HepG2 (cell line): Measurements from ENCODE around the gene MRPS2. TPM values are rescaled to one million over a fixed set of nuclear protein-coding genes. Genes with fewer than 3 reads are reported as not detected.

Experiments
- CBX1 ChIP-seq: IDR thresholded peaks from one replicate; pipeline ENCODE4 v1.6.1; 2016; ENCODE audit warnings: antibody characterized with exemption, low read depth
- CC2D1A ChIP-seq: sonication (generic); formaldehyde crosslinking; IDR thresholded peaks from 2 replicates; pipeline ENCODE4 v1.8.1; 2023; ENCODE audit warnings: mild to moderate bottlenecking, missing genetic modification reagents
- CHD2 ChIP-seq: IDR thresholded peaks from 2 replicates; pipeline ENCODE4 v1.6.1; 2011; ENCODE audit warnings: low read depth, low read length, improper control_type of control experiment
- HDAC6 ChIP-seq: fragments of 200-600 bp; sonication (generic); IDR thresholded peaks from 2 replicates; pipeline ENCODE4 v1.7.0; 2017; ENCODE audit warnings: mild to moderate bottlenecking, antibody characterized with exemption, low read length, low read depth
- HNRNPH1 ChIP-seq: fragments of 200-400 bp; formaldehyde crosslinking; optimal IDR thresholded peaks from 2 replicates; pipeline ENCODE3; 2017; ENCODE audit warnings: mild to moderate bottlenecking, low read depth, low read length
- JUNB ChIP-seq: sonication (generic); formaldehyde crosslinking; IDR thresholded peaks from 2 replicates; pipeline ENCODE4 v1.8.0; 2022; ENCODE audit warnings: missing genetic modification reagents, mild to moderate bottlenecking, borderline replicate concordance
- MTF1 ChIP-seq: sonication (generic); formaldehyde crosslinking; IDR thresholded peaks from 2 replicates; pipeline ENCODE4 v1.5.0; 2020; ENCODE audit warnings: missing genetic modification reagents
- SMC3 ChIP-seq: IDR thresholded peaks from 2 replicates; pipeline ENCODE4 v1.6.1; 2011; ENCODE audit warnings: low read length, improper control_type of control experiment
- TBX3 ChIP-seq: fragments of 450-650 bp; IDR thresholded peaks from 2 replicates; pipeline ENCODE4 v1.6.1; 2017; ENCODE audit warnings: antibody characterized with exemption, mild to moderate bottlenecking, inconsistent platforms, borderline replicate concordance
- ZFP82 ChIP-seq: sonication (generic); formaldehyde crosslinking; IDR thresholded peaks from 2 replicates; pipeline ENCODE4 v1.5.1; 2020; ENCODE audit warnings: mild to moderate bottlenecking, missing genetic modification reagents, borderline replicate concordance
- ZNF20 ChIP-seq: sonication (generic); formaldehyde crosslinking; IDR thresholded peaks from 2 replicates; pipeline ENCODE4 v1.4.0; 2020; ENCODE audit warnings: mild to moderate bottlenecking, moderate library complexity, missing genetic modification reagents
- ZNF335 ChIP-seq: sonication (generic); formaldehyde crosslinking; IDR thresholded peaks from 2 replicates; pipeline ENCODE4 v1.4.0; 2020; ENCODE audit warnings: missing genetic modification reagents
- ZNF441 ChIP-seq: sonication (generic); formaldehyde crosslinking; IDR thresholded peaks from 2 replicates; pipeline ENCODE4 v1.7.0; 2021; ENCODE audit warnings: missing genetic modification reagents, borderline replicate concordance
- ZNF562 ChIP-seq: sonication (generic); formaldehyde crosslinking; IDR thresholded peaks from 2 replicates; pipeline ENCODE4 v1.8.0; 2022; ENCODE audit warnings: missing genetic modification reagents, borderline replicate concordance
- ZNF772 ChIP-seq: sonication (generic); formaldehyde crosslinking; IDR thresholded peaks from 2 replicates; pipeline ENCODE4 v1.5.0; 2020; ENCODE audit warnings: mild to moderate bottlenecking, missing genetic modification reagents
- ZNF775 ChIP-seq: sonication (generic); formaldehyde crosslinking; IDR thresholded peaks from 2 replicates; pipeline ENCODE4 v1.4.0; 2020; ENCODE audit warnings: missing genetic modification reagents, mild to moderate bottlenecking, moderate library complexity, borderline replicate concordance
- ZNF883 ChIP-seq: sonication (generic); formaldehyde crosslinking; IDR thresholded peaks from 2 replicates; pipeline ENCODE4 v1.5.1; 2020; ENCODE audit warnings: mild to moderate bottlenecking, missing genetic modification reagents; ENCODE audit errors: not compliant biosample characterization
- polyA plus RNA-seq, 8 experiments: library from polyadenylated mRNA; depleted of rRNA in 3 of 8; stranded (reverse) in 7 of 8; unstranded in 1 of 8; fragments of >200 nt; fragmentation: Illumina TruSeq in 4 of 8; extraction: Trizol in 4 of 8; gene quantifications; 2 replicates each; pipeline versions ENCODE4 v1.2.1 to v1.2.3, GENCODE V29; 2011 to 2016; ENCODE audit warnings: low read depth in 4 of 8, missing spikeins in 1 of 8, mixed read lengths in 1 of 8; ENCODE audit not compliant: insufficient read depth in 1 of 8
- total RNA-seq, 5 experiments: library from RNA; depleted of rRNA; stranded (reverse); fragments of >200 nt; fragmentation: Illumina TruSeq; extraction: Trizol; gene quantifications; 2 replicates each; pipeline ENCODE4 v1.2.3, GENCODE V29; 2016; ENCODE audit warnings: low read depth in 1 of 5
- TF ChIP-seq, protein P1 (sequence below): sonication (generic); formaldehyde crosslinking; IDR thresholded peaks from 2 replicates; pipeline ENCODE4 v1.4.0; 2020; ENCODE audit warnings: missing genetic modification reagents, borderline replicate concordance
- TF ChIP-seq, protein P2 (sequence below): sonication (generic); formaldehyde crosslinking; IDR thresholded peaks from 2 replicates; pipeline ENCODE4 v1.4.0; 2020; ENCODE audit warnings: missing genetic modification reagents, mild to moderate bottlenecking, borderline replicate concordance
- TF ChIP-seq, protein P3 (sequence below): sonication (generic); formaldehyde crosslinking; IDR thresholded peaks from 2 replicates; pipeline ENCODE4 v1.8.0; 2022; ENCODE audit warnings: mild to moderate bottlenecking, missing genetic modification reagents, moderate library complexity
- TF ChIP-seq, protein P4 (sequence below): sonication (generic); formaldehyde crosslinking; IDR thresholded peaks from 2 replicates; pipeline ENCODE4 v1.4.0; 2020; ENCODE audit warnings: missing genetic modification reagents

MRPS2 gene
- total and polyA plus RNA-seq, 2 of the 13 experiments (the other 11 are each of a cell fraction or from before 2014, with no cell fraction given), result 44.4 to 86.7 TPM

DNA sequence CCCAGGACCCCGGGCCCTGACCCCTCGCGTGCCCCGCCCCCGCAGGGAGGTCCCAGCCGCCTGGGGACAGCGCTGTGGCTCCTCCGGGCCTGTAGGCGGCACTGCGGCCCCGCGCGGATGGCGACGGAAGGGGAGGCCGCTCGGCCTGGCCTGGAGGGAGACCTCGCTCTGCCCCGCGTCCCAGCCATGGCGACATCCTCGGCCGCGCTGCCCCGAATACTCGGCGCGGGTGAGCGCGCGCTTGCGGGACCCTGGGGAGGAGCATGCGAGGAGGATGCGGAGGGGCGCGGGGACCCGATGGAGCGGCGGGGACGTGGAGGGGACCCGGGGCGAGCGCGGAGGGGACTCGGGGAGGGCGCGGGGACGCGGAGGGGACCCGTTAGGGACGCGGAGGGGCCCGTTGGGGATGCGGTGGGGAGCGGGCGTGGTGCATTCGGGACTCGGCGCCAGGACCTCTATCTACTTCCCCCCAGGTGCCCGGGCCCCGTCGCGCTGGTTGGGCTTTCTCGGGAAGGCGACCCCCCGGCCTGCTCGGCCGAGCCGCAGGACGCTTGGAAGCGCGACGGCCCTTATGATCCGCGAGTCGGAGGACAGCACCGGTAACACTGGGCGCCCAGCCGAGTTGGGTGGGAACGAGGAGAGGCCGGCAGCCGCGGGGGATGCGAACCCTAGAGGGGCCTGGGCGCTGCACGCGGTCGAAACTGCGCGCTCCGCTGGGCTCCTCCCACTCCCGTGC is at the start of gene MRPS2 (continued):
- TF ChIP-seq, protein P1, sequence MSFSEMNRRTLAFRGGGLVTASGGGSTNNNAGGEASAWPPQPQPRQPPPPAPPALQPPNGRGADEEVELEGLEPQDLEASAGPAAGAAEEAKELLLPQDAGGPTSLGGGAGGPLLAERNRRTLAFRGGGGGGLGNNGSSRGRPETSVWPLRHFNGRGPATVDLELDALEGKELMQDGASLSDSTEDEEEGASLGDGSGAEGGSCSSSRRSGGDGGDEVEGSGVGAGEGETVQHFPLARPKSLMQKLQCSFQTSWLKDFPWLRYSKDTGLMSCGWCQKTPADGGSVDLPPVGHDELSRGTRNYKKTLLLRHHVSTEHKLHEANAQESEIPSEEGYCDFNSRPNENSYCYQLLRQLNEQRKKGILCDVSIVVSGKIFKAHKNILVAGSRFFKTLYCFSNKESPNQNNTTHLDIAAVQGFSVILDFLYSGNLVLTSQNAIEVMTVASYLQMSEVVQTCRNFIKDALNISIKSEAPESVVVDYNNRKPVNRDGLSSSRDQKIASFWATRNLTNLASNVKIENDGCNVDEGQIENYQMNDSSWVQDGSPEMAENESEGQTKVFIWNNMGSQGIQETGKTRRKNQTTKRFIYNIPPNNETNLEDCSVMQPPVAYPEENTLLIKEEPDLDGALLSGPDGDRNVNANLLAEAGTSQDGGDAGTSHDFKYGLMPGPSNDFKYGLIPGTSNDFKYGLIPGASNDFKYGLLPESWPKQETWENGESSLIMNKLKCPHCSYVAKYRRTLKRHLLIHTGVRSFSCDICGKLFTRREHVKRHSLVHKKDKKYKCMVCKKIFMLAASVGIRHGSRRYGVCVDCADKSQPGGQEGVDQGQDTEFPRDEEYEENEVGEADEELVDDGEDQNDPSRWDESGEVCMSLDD, result no peak
- TF ChIP-seq JUNB (CRISPR knock-in tag) (no peak), ZNF441 (peak; percentile 8; the same call in 1 of the 2 replicates), ZNF20 (CRISPR knock-in tag) (no peak), TBX3 (no peak), MTF1 (CRISPR knock-in tag) (no peak; the same call in 1 of the 2 replicates), ZNF775 (CRISPR knock-in tag) (no peak), CC2D1A (no peak), HDAC6 (no peak), CBX1 (peak; percentile 51), ZNF883 (peak; percentile 73), ZNF335 (0 out of 2 replicates have a peak, but pooled peaks have one; percentile 18), ZNF772 (CRISPR knock-in tag) (peak; percentile 51; the same call in 1 of the 2 replicates), ZFP82 (CRISPR knock-in tag) (peak; percentile 85; the same call in 1 of the 2 replicates), HNRNPH1 (no peak), SMC3 (no peak), ZNF562 (no peak), CHD2 (no peak)
- TF ChIP-seq, protein P2, sequence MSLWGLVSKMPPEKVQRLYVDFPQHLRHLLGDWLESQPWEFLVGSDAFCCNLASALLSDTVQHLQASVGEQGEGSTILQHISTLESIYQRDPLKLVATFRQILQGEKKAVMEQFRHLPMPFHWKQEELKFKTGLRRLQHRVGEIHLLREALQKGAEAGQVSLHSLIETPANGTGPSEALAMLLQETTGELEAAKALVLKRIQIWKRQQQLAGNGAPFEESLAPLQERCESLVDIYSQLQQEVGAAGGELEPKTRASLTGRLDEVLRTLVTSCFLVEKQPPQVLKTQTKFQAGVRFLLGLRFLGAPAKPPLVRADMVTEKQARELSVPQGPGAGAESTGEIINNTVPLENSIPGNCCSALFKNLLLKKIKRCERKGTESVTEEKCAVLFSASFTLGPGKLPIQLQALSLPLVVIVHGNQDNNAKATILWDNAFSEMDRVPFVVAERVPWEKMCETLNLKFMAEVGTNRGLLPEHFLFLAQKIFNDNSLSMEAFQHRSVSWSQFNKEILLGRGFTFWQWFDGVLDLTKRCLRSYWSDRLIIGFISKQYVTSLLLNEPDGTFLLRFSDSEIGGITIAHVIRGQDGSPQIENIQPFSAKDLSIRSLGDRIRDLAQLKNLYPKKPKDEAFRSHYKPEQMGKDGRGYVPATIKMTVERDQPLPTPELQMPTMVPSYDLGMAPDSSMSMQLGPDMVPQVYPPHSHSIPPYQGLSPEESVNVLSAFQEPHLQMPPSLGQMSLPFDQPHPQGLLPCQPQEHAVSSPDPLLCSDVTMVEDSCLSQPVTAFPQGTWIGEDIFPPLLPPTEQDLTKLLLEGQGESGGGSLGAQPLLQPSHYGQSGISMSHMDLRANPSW (CRISPR knock-in tag), result no peak; the same call in 1 of the 2 replicates
- TF ChIP-seq, protein P3, sequence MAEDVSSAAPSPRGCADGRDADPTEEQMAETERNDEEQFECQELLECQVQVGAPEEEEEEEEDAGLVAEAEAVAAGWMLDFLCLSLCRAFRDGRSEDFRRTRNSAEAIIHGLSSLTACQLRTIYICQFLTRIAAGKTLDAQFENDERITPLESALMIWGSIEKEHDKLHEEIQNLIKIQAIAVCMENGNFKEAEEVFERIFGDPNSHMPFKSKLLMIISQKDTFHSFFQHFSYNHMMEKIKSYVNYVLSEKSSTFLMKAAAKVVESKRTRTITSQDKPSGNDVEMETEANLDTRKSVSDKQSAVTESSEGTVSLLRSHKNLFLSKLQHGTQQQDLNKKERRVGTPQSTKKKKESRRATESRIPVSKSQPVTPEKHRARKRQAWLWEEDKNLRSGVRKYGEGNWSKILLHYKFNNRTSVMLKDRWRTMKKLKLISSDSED (CRISPR knock-in tag), result 0 out of 2 replicates have a peak, but pooled peaks have one; percentile 67
- TF ChIP-seq, protein P4, sequence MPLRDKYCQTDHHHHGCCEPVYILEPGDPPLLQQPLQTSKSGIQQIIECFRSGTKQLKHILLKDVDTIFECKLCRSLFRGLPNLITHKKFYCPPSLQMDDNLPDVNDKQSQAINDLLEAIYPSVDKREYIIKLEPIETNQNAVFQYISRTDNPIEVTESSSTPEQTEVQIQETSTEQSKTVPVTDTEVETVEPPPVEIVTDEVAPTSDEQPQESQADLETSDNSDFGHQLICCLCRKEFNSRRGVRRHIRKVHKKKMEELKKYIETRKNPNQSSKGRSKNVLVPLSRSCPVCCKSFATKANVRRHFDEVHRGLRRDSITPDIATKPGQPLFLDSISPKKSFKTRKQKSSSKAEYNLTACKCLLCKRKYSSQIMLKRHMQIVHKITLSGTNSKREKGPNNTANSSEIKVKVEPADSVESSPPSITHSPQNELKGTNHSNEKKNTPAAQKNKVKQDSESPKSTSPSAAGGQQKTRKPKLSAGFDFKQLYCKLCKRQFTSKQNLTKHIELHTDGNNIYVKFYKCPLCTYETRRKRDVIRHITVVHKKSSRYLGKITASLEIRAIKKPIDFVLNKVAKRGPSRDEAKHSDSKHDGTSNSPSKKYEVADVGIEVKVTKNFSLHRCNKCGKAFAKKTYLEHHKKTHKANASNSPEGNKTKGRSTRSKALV (CRISPR knock-in tag), result peak; percentile 61; the same call in 1 of the 2 replicates
